ENCODE results near the gene EEF1AKMT4.

- TF ChIP-seq CTCF (IDR thresholded peaks at IDR 0.05), result no peak
- TF ChIP-seq POLR2A (IDR thresholded peaks at IDR 0.05), result no peak
These were observed 8.4 kb upstream of the EEF1AKMT4 start for GRCh38 chr3:184241141-184241446.
